AG09319 (cell line): ENCODE results near the gene USP34.

ENCODE experiments used
- DNase-seq: peaks from one replicate; pipeline ENCODE4 v3.0.0-alpha.2; 2010; ENCODE audit warnings: low read depth; ENCODE audit errors: extremely low read depth
- CTCF ChIP-seq: IDR thresholded peaks from 2 replicates; pipeline ENCODE4 v1.5.1; 2011; ENCODE audit warnings: low read depth, mild to moderate bottlenecking, inconsistent platforms, low read length, moderate library complexity

Gene USP34

GRCh38 chr2:61379521-61379920 lies 91.4 kb downstream of the USP34 start:
- no peak for DNase-seq
- TF ChIP-seq CTCF: no peak

GRCh38 chr2:61378281-61378680 lies 92.6 kb downstream of the USP34 start:
- no peak for TF ChIP-seq CTCF
- no peak for DNase-seq

GRCh38 chr2:61377046-61377445 lies 93.8 kb downstream of the USP34 start:
- TF ChIP-seq CTCF: no peak
- DNase-seq: no peak

- no peak for TF ChIP-seq CTCF
- DNase-seq: no peak
These were observed 94.7 kb downstream of the USP34 start for GRCh38 chr2:61376211-61376610.

- TF ChIP-seq CTCF: no peak
- DNase-seq: no peak
These were observed 99.9 kb downstream of the USP34 start for GRCh38 chr2:61371027-61371426.

GRCh38 chr2:61368687-61369665 lies 101.9 kb downstream of the USP34 start:
- no peak for DNase-seq
- TF ChIP-seq CTCF: no peak

- DNase-seq: no peak
- no peak for TF ChIP-seq CTCF
These were observed 103.7 kb downstream of the USP34 start for GRCh38 chr2:61367177-61367576.
